Muscle of leg (tissue), 11 donors: ENCODE measurements around the gene PRDM16. TPM values are rescaled to one million over a fixed set of nuclear protein-coding genes. Genes with fewer than 3 reads are reported as not detected.
A peak's percentile ranks its signal among the peaks of the same experiment; 100 is the strongest.

ENCODE experiments used
- DNase-seq: peaks from one replicate; pipeline ENCODE4 v3.0.0; 2013
- H3K27ac ChIP-seq: one replicate; pipeline ENCODE4 v1.5.1; 2013; ENCODE audit warnings: mild to moderate bottlenecking, low read length, control low read depth
- H3K27me3 ChIP-seq: one replicate; pipeline ENCODE4 v1.6.1; 2013; ENCODE audit warnings: low read length; ENCODE audit not compliant: control insufficient read depth, insufficient read depth
- H3K36me3 ChIP-seq: one replicate; pipeline ENCODE4 v1.6.1; 2013; ENCODE audit warnings: low read length; ENCODE audit not compliant: control insufficient read depth, insufficient read depth
- H3K4me1 ChIP-seq: one replicate; pipeline ENCODE4 v1.6.1; 2013; ENCODE audit warnings: low read length; ENCODE audit not compliant: control insufficient read depth, insufficient read depth
- H3K4me3 ChIP-seq: one replicate; pipeline ENCODE4 v1.5.1; 2013; ENCODE audit warnings: low read length, control low read depth
- H3K9me3 ChIP-seq: replicated peaks from 2 replicates; pipeline ENCODE4 v1.6.1; 2013; ENCODE audit warnings: low read depth, low read length; ENCODE audit not compliant: control insufficient read depth
- WGBS: methylation state at CpG from one replicate; pipeline ENCODE4 v1.1.5; 2013; ENCODE audit warnings: missing lambda C conversion rate; ENCODE audit not compliant: insufficient coverage; 5-methylcytosine and 5-hydroxymethylcytosine counted together
- polyA plus RNA-seq, 8 donors: library from polyadenylated mRNA; unstranded; fragments of 120-200 nt; gene quantifications; one replicate each; pipeline versions ENCODE4 v1.2.1 to v1.2.3, GENCODE V29; 2013; ENCODE audit warnings: inconsistent platforms in 1 of 8, low replicate concordance in 1 of 8; ENCODE audit not compliant: insufficient read length in 8 of 8, insufficient read depth in 1 of 8
- total RNA-seq: library from RNA; stranded (reverse); fragments of 120-200 nt; gene quantifications from one replicate; pipeline ENCODE4 v1.2.4, GENCODE V29; 2013

The PRDM16 gene
- total and polyA plus RNA-seq, 9 donors = 0.43 to 1.9 (median 0.95) TPM

GRCh38 chr1:3121401-3122210 lies 52.6 kb downstream of the PRDM16 start:
- Histone ChIP-seq H3K36me3 (no peaks in the 10 kb centered on the region), H3K27ac (no peak overlapping the region), H3K9me3 (no peaks in the 10 kb centered on the region), H3K4me1 (peaks cover 15% of the 10 kb centered on the region), H3K27me3 (peaks cover 48% of the 10 kb centered on the region), H3K4me3 (no peak overlapping the region)
- 60% methylated on average over 30 of the region's 46 CpGs for WGBS
- DNase-seq = no peak

- DNase-seq = no peak
- Histone ChIP-seq H3K27ac (no peak overlapping the region), H3K9me3 (no peaks in the 10 kb centered on the region), H3K36me3 (no peaks in the 10 kb centered on the region), H3K4me1 (peaks cover 21% of the 10 kb centered on the region), H3K4me3 (no peak overlapping the region), H3K27me3 (peaks cover 48% of the 10 kb centered on the region)
- whole genome bisulfite sequencing = 61% methylated on average over 2 of the region's 12 CpGs
These were observed 53.3 kb downstream of the PRDM16 start for GRCh38 chr1:3122311-3122710.

- Histone ChIP-seq H3K9me3 (no peaks in the 10 kb centered on the region), H3K4me3 (no peak overlapping the region), H3K27ac (no peak overlapping the region), H3K4me1 (peaks cover 31% of the 10 kb centered on the region), H3K27me3 (peaks cover 53% of the 10 kb centered on the region), H3K36me3 (no peaks in the 10 kb centered on the region)
- 67% methylated on average over 1 of the region's 3 CpGs for WGBS
- no peak for DNase-seq
These were observed 55.2 kb downstream of the PRDM16 start for GRCh38 chr1:3124246-3124645.

- Histone ChIP-seq H3K9me3 (no peaks in the 10 kb centered on the region), H3K4me3 (no peak overlapping the region), H3K36me3 (no peaks in the 10 kb centered on the region), H3K27ac (no peak overlapping the region), H3K4me1 (peaks cover 24% of the 10 kb centered on the region), H3K27me3 (peaks cover 50% of the 10 kb centered on the region)
- DNase-seq = no peak
- WGBS = 64% methylated on average over 13 of the region's 15 CpGs
These were observed 56.1 kb downstream of the PRDM16 start for GRCh38 chr1:3125078-3125477.

- H3K4me3 ChIP-seq = no peak overlapping the region
- H3K36me3 ChIP-seq = no peaks in the 10 kb centered on the region
- no peak overlapping the region for H3K27ac ChIP-seq
- peaks cover 22% of the 10 kb centered on the region for H3K4me1 ChIP-seq
- no peaks in the 10 kb centered on the region for H3K9me3 ChIP-seq
- 79% methylated on average over 47 of the region's 47 CpGs for WGBS
- DNase-seq = no peak
- H3K27me3 ChIP-seq = peaks cover 51% of the 10 kb centered on the region
These were observed 56.8 kb downstream of the PRDM16 start for GRCh38 chr1:3125546-3126368.

GRCh38 chr1:3126756-3127678 lies 58.0 kb downstream of the PRDM16 start:
- H3K27ac ChIP-seq = peak overlapping the region; percentile 29
- 48% methylated on average over 20 of the region's 28 CpGs for WGBS
- peaks cover 47% of the 10 kb centered on the region for H3K27me3 ChIP-seq
- H3K4me1 ChIP-seq = peaks cover 22% of the 10 kb centered on the region
- no peaks in the 10 kb centered on the region for H3K9me3 ChIP-seq
- H3K4me3 ChIP-seq = no peak overlapping the region
- DNase-seq = peak; percentile 61
- no peaks in the 10 kb centered on the region for H3K36me3 ChIP-seq

- Histone ChIP-seq H3K27ac (peak overlapping the region; percentile 29), H3K36me3 (no peaks in the 10 kb centered on the region), H3K4me3 (no peak overlapping the region), H3K9me3 (no peaks in the 10 kb centered on the region), H3K4me1 (peaks cover 22% of the 10 kb centered on the region), H3K27me3 (peaks cover 42% of the 10 kb centered on the region)
- no peak for DNase-seq
- 78% methylated on average over 11 of the region's 12 CpGs for WGBS
These were observed 58.7 kb downstream of the PRDM16 start for GRCh38 chr1:3127738-3128137.

- Histone ChIP-seq H3K27me3 (peaks cover 39% of the 10 kb centered on the region), H3K9me3 (no peaks in the 10 kb centered on the region), H3K4me1 (peaks cover 23% of the 10 kb centered on the region), H3K36me3 (no peaks in the 10 kb centered on the region), H3K4me3 (no peak overlapping the region), H3K27ac (no peak overlapping the region)
- DNase-seq = no peak
- 87% methylated on average over 22 of the region's 26 CpGs for WGBS
These were observed 59.6 kb downstream of the PRDM16 start for GRCh38 chr1:3128431-3129132.

- Histone ChIP-seq H3K4me3 (no peak overlapping the region), H3K4me1 (peaks cover 28% of the 10 kb centered on the region), H3K27me3 (peaks cover 43% of the 10 kb centered on the region), H3K27ac (no peak overlapping the region), H3K36me3 (no peaks in the 10 kb centered on the region), H3K9me3 (no peaks in the 10 kb centered on the region)
- DNase-seq = no peak
- WGBS = 95% methylated on average over 8 of the region's 8 CpGs
These were observed 60.1 kb downstream of the PRDM16 start for GRCh38 chr1:3129133-3129490.
